Thyroid gland (tissue), 4 donors: ENCODE measurements around the gene POLR3F.

Experiments used
- CTCF ChIP-seq, 6 experiments: fragments of 200-600 bp in 3 of 6; fragments of 450-650 bp in 3 of 6; sonication (generic) in 3 of 6; IDR thresholded peaks; one replicate each; pipeline ENCODE4 v1.5.1; 2016 to 2019; ENCODE audit warnings: antibody characterized with exemption in 6 of 6, mild to moderate bottlenecking in 2 of 6, inconsistent platforms in 1 of 6, moderate library complexity in 1 of 6
- POLR2A ChIP-seq, 2 donors: fragments of 450-650 bp; IDR thresholded peaks; one replicate each; pipeline ENCODE4 v1.6.1; 2017; ENCODE audit warnings: antibody characterized with exemption in 2 of 2, mild to moderate bottlenecking in 2 of 2, moderate library complexity in 1 of 2

- TF ChIP-seq POLR2A (IDR thresholded peaks at IDR 0.05) (no peak), CTCF (IDR thresholded peaks at IDR 0.05) (no peak)
These were observed 60.1 kb downstream of the POLR3F start for GRCh38 chr20:18527339-18527738.
